H1 (cell line): ENCODE data around the gene OSCAR. TPM values are rescaled to one million over a fixed set of nuclear protein-coding genes. Genes with fewer than 3 reads are reported as not detected.

Experiments used
- CTCF ChIA-PET: fragments of 300-600 bp; sonication (Branson Sonifier 250); formaldehyde crosslinking; loops from one replicate; lab custom pipeline; 2021; ENCODE audit not compliant: partially characterized antibody; lab: Charles Lee
- POLR2A ChIA-PET: fragments of 300-600 bp; sonication (Branson Sonifier 250); formaldehyde crosslinking; loops from one replicate; lab custom pipeline; 2021; ENCODE audit warnings: inconsistent platforms; ENCODE audit not compliant: partially characterized antibody; lab: Charles Lee
- DNase-seq, 2 experiments: peaks; one replicate each; pipeline versions ENCODE4 v3.0.0 to v3.0.0-alpha.2; 2010 to 2022; ENCODE audit warnings: low spot score in 2 of 2, low read depth in 1 of 2, mixed read lengths in 1 of 2
- FAIRE-seq: peaks from 2 replicates; lab custom pipeline; 2011; peaks lifted over from hg19 to GRCh38; lab: Jason Lieb, UNC
- H2AFZ ChIP-seq: 2 replicates; pipeline ENCODE4 v1.8.1; 2012; ENCODE audit warnings: low read length, inconsistent platforms
- H2AK5ac ChIP-seq: 2 replicates; pipeline ENCODE4 v1.6.1; 2013; ENCODE audit warnings: low read depth, low read length
- H2BK120ac ChIP-seq: replicated peaks from 2 replicates; pipeline ENCODE3; 2013; ENCODE audit warnings: low read depth, low read length, inconsistent platforms
- H2BK12ac ChIP-seq: 2 replicates; pipeline ENCODE4 v1.6.1; 2013; ENCODE audit warnings: low read depth, low read length
- H2BK15ac ChIP-seq: 2 replicates; pipeline ENCODE4 v1.6.1; 2013; ENCODE audit warnings: low read length
- H2BK20ac ChIP-seq: 2 replicates; pipeline ENCODE4 v1.6.1; 2013; ENCODE audit warnings: low read length
- H2BK5ac ChIP-seq: 2 replicates; pipeline ENCODE4 v1.6.1; 2013; ENCODE audit warnings: low read depth, low read length
- H3K14ac ChIP-seq: 2 replicates; pipeline ENCODE4 v1.6.1; 2013; ENCODE audit warnings: inconsistent platforms; ENCODE audit not compliant: insufficient read length
- H3K18ac ChIP-seq: 2 replicates; pipeline ENCODE4 v1.6.1; 2013; ENCODE audit warnings: low read length; ENCODE audit errors: extremely low read depth
- H3K23ac ChIP-seq: 2 replicates; pipeline ENCODE4 v1.6.1; 2013; ENCODE audit warnings: inconsistent platforms; ENCODE audit not compliant: insufficient read length
- H3K23me2 ChIP-seq: 2 replicates; pipeline ENCODE4 v1.6.1; 2013; ENCODE audit warnings: low read depth, low read length
- H3K27ac ChIP-seq: 2 replicates; pipeline ENCODE4 v1.6.1; 2011; ENCODE audit warnings: low read depth, low read length, inconsistent platforms
- H3K27me3 ChIP-seq, 4 experiments: replicated peaks in 1 of 4; 1 replicate in 1 of 4; 2 replicates in 3 of 4; pipeline versions ENCODE4 v1.6.1 to v1.8.1; 2011 to 2013; ENCODE audit warnings: low read length in 3 of 4, mild to moderate bottlenecking in 3 of 4, inconsistent platforms in 2 of 4, mixed read lengths in 2 of 4, moderate library complexity in 1 of 4; ENCODE audit not compliant: control insufficient read depth in 3 of 4, insufficient read depth in 3 of 4; ENCODE audit errors: extremely low read depth in 1 of 4
- H3K36me3 ChIP-seq, 4 experiments: 2 replicates each; pipeline versions ENCODE4 v1.6.1 to v1.8.1; 2011 to 2013; ENCODE audit warnings: mild to moderate bottlenecking in 4 of 4, low read length in 3 of 4, moderate library complexity in 2 of 4, control low read depth in 1 of 4, inconsistent platforms in 1 of 4; ENCODE audit not compliant: insufficient read depth in 4 of 4, control insufficient read depth in 2 of 4
- H3K4ac ChIP-seq: replicated peaks from 2 replicates; pipeline ENCODE3; 2013; ENCODE audit warnings: low read length, low read depth, mixed read lengths, inconsistent platforms; ENCODE audit not compliant: insufficient read length
- H3K4me1 ChIP-seq, 4 experiments: replicated peaks in 1 of 4; 1 replicate in 1 of 4; 2 replicates in 3 of 4; pipeline versions ENCODE4 v1.6.1 to v1.8.1; 2011 to 2013; ENCODE audit warnings: low read length in 3 of 4, inconsistent platforms in 2 of 4, mixed read lengths in 1 of 4; ENCODE audit not compliant: insufficient read depth in 4 of 4, control insufficient read depth in 3 of 4
- H3K4me2 ChIP-seq, 2 experiments: 2 replicates each; pipeline versions ENCODE4 v1.6.1 to v1.8.1; 2011 to 2013; ENCODE audit warnings: low read depth in 2 of 2, low read length in 2 of 2, control low read depth in 1 of 2, inconsistent platforms in 1 of 2, mild to moderate bottlenecking in 1 of 2; ENCODE audit not compliant: insufficient read depth in 1 of 2
- H3K4me3 ChIP-seq, 4 experiments: fragments of 200-600, 300-600 bp in 1 of 4; sonication (generic), shearing (Covaris generic), sonication (Bioruptor Twin) in 1 of 4; 2 replicates each; pipeline versions ENCODE4 v1.5.1 to v1.8.1; 2011 to 2016; ENCODE audit warnings: low read length in 4 of 4, low read depth in 3 of 4, control low read depth in 2 of 4, inconsistent platforms in 2 of 4, mild to moderate bottlenecking in 2 of 4, mixed read lengths in 1 of 4, moderate library complexity in 1 of 4; ENCODE audit not compliant: insufficient read depth in 2 of 4; ENCODE audit errors: extremely low read depth in 1 of 4
- H3K56ac ChIP-seq: replicated peaks from 2 replicates; pipeline ENCODE3; 2013; ENCODE audit warnings: low read depth, mild to moderate bottlenecking, mixed read lengths, low read length, inconsistent platforms; ENCODE audit not compliant: insufficient read length
- H3K79me1 ChIP-seq: 2 replicates; pipeline ENCODE4 v1.6.1; 2013; ENCODE audit warnings: low read depth, low read length, control low read depth
- H3K79me2 ChIP-seq, 2 experiments: 2 replicates each; pipeline versions ENCODE4 v1.6.1 to v1.8.1; 2012 to 2013; ENCODE audit warnings: low read length in 2 of 2, mild to moderate bottlenecking in 2 of 2, inconsistent platforms in 1 of 2; ENCODE audit not compliant: insufficient read depth in 2 of 2, control insufficient read depth in 1 of 2
- H3K9ac ChIP-seq, 4 experiments: replicated peaks in 1 of 4; 1 replicate in 1 of 4; 2 replicates in 3 of 4; pipeline versions ENCODE4 v1.6.1 to v1.8.1; 2011 to 2013; ENCODE audit warnings: low read depth in 3 of 4, low read length in 3 of 4, control low read depth in 2 of 4, mild to moderate bottlenecking in 2 of 4, moderate library complexity in 2 of 4, inconsistent platforms in 1 of 4; ENCODE audit errors: extremely low read depth in 1 of 4
- H3K9me3 ChIP-seq, 2 experiments: 2 replicates each; pipeline versions ENCODE4 v1.6.1 to v1.8.1; 2012 to 2013; ENCODE audit warnings: mild to moderate bottlenecking in 2 of 2, moderate library complexity in 2 of 2, control low read depth in 1 of 2, inconsistent platforms in 1 of 2, low read depth in 1 of 2, low read length in 1 of 2, mixed read lengths in 1 of 2; ENCODE audit not compliant: insufficient read depth in 2 of 2
- H4K20me1 ChIP-seq, 2 experiments: replicated peaks in 1 of 2; 2 replicates each; pipeline versions ENCODE3 to v1.8.1; 2011 to 2013; ENCODE audit warnings: inconsistent platforms in 2 of 2, low read length in 2 of 2, mild to moderate bottlenecking in 1 of 2; ENCODE audit not compliant: insufficient read depth in 2 of 2, control insufficient read depth in 1 of 2
- H4K5ac ChIP-seq: 2 replicates; pipeline ENCODE4 v1.6.1; 2013; ENCODE audit warnings: low read length, low read depth, mixed read lengths, inconsistent platforms; ENCODE audit not compliant: insufficient read length
- H4K8ac ChIP-seq: 2 replicates; pipeline ENCODE4 v1.8.0; 2013; ENCODE audit warnings: mild to moderate bottlenecking, moderate library complexity, low read length, inconsistent platforms; ENCODE audit not compliant: insufficient read depth; ENCODE audit errors: extremely low read depth
- H4K91ac ChIP-seq: replicated peaks from 2 replicates; pipeline ENCODE3; 2013; ENCODE audit warnings: low read length, mixed read lengths, inconsistent platforms; ENCODE audit not compliant: insufficient read length
- ATF3 ChIP-seq: IDR thresholded peaks from 2 replicates; pipeline ENCODE4 v1.6.1; 2011; ENCODE audit warnings: low read depth, mild to moderate bottlenecking, low read length; ENCODE audit not compliant: insufficient read depth
- CBX8 ChIP-seq: fragments of 300-800, 300-1000 bp; sonication (generic); IDR thresholded peaks from 2 replicates; pipeline ENCODE4 v1.7.1; 2016; ENCODE audit warnings: low read depth, low read length, borderline replicate concordance
- CHD1 ChIP-seq: IDR thresholded peaks from 2 replicates; pipeline ENCODE4 v1.6.1; 2012; ENCODE audit warnings: low read depth, low read length, improper control_type of control experiment
- CTBP2 ChIP-seq: IDR thresholded peaks from 2 replicates; pipeline ENCODE4 v1.7.0; 2011; ENCODE audit warnings: borderline replicate concordance, mild to moderate bottlenecking, moderate library complexity, mixed read lengths, low read length; ENCODE audit not compliant: insufficient read depth, insufficient read length
- E2F6 ChIP-seq: IDR thresholded peaks from 2 replicates; pipeline ENCODE4 v1.6.1; 2012; ENCODE audit warnings: inconsistent platforms
- GABPA ChIP-seq: IDR thresholded peaks from 2 replicates; pipeline ENCODE4 v1.6.1; 2011; ENCODE audit warnings: mild to moderate bottlenecking, low read length, moderate library complexity, borderline replicate concordance; ENCODE audit not compliant: insufficient read depth
- JUND ChIP-seq: IDR thresholded peaks from 2 replicates; pipeline ENCODE4 v1.6.1; 2011; ENCODE audit warnings: mild to moderate bottlenecking, improper control_type of control experiment, low read length
- NANOG ChIP-seq: IDR thresholded peaks from 2 replicates; pipeline ENCODE4 v1.6.1; 2011; ENCODE audit warnings: low read length, low read depth, mild to moderate bottlenecking, inconsistent platforms; ENCODE audit not compliant: insufficient read depth, poor library complexity, severe bottlenecking
- RBBP5 ChIP-seq: IDR thresholded peaks from 2 replicates; pipeline ENCODE4 v1.7.1; 2012; ENCODE audit warnings: low read depth, mild to moderate bottlenecking, inconsistent platforms, low read length, moderate library complexity, borderline replicate concordance
- SP4 ChIP-seq: IDR thresholded peaks from 2 replicates; pipeline ENCODE4 v1.6.1; 2012; ENCODE audit warnings: low read length, inconsistent platforms
- TCF12 ChIP-seq: IDR thresholded peaks from 2 replicates; pipeline ENCODE4 v1.6.1; 2011; ENCODE audit warnings: low read depth, mild to moderate bottlenecking, low read length
- WGBS, 2 experiments: shearing (Covaris generic) in 1 of 2; methylation state at CpG; one replicate each; pipeline versions ENCODE4 v1.1.6 to v1.1.7; 2013 to 2015; ENCODE audit warnings: low lambda C conversion rate in 2 of 2, mixed read lengths in 2 of 2, inconsistent platforms in 1 of 2, low coverage in 1 of 2, missing lambda C conversion rate in 1 of 2; ENCODE audit not compliant: insufficient replicate concordance in 2 of 2, insufficient coverage in 1 of 2, insufficient read length in 1 of 2; ENCODE audit errors: extremely low coverage in 1 of 2, missing lambda C conversion rate in 1 of 2; 5-methylcytosine and 5-hydroxymethylcytosine counted together
- polyA plus RNA-seq, 7 experiments: library from polyadenylated mRNA; depleted of rRNA in 3 of 7; stranded (reverse) in 5 of 7; unstranded in 2 of 7; fragments of >200 nt in 5 of 7; fragments of 200-250 nt in 2 of 7; gene quantifications; 1 replicate in 5 of 7; 2 replicates in 1 of 7; 4 replicates in 1 of 7; pipeline versions ENCODE4 v1.2.1 to v1.2.3, GENCODE V29; 2011 to 2013; ENCODE audit warnings: missing spikeins in 2 of 7, mixed read lengths in 2 of 7
- total RNA-seq: library from RNA; stranded (reverse); fragmentation: NEBNext Ultra II Directional; extraction: Animal tissue kit (Norgen Biotek cat#: 25700); gene quantifications from 2 replicates; pipeline ENCODE4 v1.2.1, GENCODE V29; 2021

Gene OSCAR
- total and polyA plus RNA-seq, 2 of the 8 experiments (the other 6 are each of a cell fraction or from before 2014, with no cell fraction given): 1.1 TPM

- Histone ChIP-seq H4K20me1 (peaks cover 0 to 6% of the 10 kb centered on the region in 2 experiments), H4K5ac (no peak overlapping the region), H3K23ac (no peak overlapping the region), H3K4me1 (no peaks in the 10 kb centered on the region), H2AFZ (no peak overlapping the region), H3K36me3 (peaks cover 21 to 76% (median 38%) of the 10 kb centered on the region in 4 experiments), H2BK20ac (no peak overlapping the region), H3K14ac (no peak overlapping the region), H3K4me2 (no peak overlapping the region), H3K4ac (no peak overlapping the region), H3K18ac (no peak overlapping the region), H2BK15ac (no peak overlapping the region), H3K56ac (no peak overlapping the region), H2BK120ac (no peak overlapping the region), H2AK5ac (no peak overlapping the region), H2BK5ac (no peak overlapping the region), H3K79me2 (no peaks in the 10 kb centered on the region), H3K27me3 (no peaks in the 10 kb centered on the region), H4K8ac (no peak overlapping the region), H2BK12ac (no peak overlapping the region), H4K91ac (no peak overlapping the region), H3K9ac (no peak overlapping the region), H3K27ac (no peak overlapping the region), H3K79me1 (no peaks in the 10 kb centered on the region), H3K23me2 (no peaks in the 10 kb centered on the region), H3K4me3 (no peak overlapping the region), H3K9me3 (peaks cover 0 to 6% of the 10 kb centered on the region in 2 experiments; a peak in 2 of 4 replicates)
- WGBS, 2 experiments: 82% methylated on average over 14 of the region's 20 CpGs; no CpG with 5 or more reads in 1 of the 2 experiments
- DNase-seq (no peak), FAIRE-seq (no peak)
- ChIA-PET POLR2A (interaction anchor here (2.9 kb wide), 1 partner anchor 10 kb away, joined by 13 read pairs; no protein-coding TSS in a partner anchor), CTCF (no interaction called here)
- TF ChIP-seq SP4 (no peak), CHD1 (no peak), NANOG (no peak), RBBP5 (no peak), GABPA (no peak), JUND (no peak), CBX8 (no peak), ATF3 (no peak), TCF12 (no peak), E2F6 (no peak), CTBP2 (no peak)
These were observed 27.8 kb upstream of the OSCAR start for GRCh38 chr19:54128441-54128725.
